Upper lobe of left lung (tissue), 6 donors: Measurements from ENCODE around the gene BMP6. TPM values are rescaled to one million over a fixed set of nuclear protein-coding genes. Genes with fewer than 3 reads are reported as not detected.

Source experiments
- ATAC-seq, 2 donors: fragments of 200-7000 bp; cut with Tn5 transposase; one replicate each; pipeline ENCODE4 v1.9.1; 2022; ENCODE audit warnings: mild to moderate bottlenecking in 2 of 2, moderate library complexity in 2 of 2; ENCODE audit not compliant: low FRiP score in 2 of 2
- DNase-seq, 2 donors: peaks; one replicate each; pipeline ENCODE4 v3.0.0-alpha.2; 2019 to 2020
- H3K27ac ChIP-seq, 4 donors: fragments of 200-600 bp; sonication (generic); one replicate each; pipeline ENCODE4 v1.5.1; 2016 to 2019
- H3K27me3 ChIP-seq, 4 donors: fragments of 200-600 bp; sonication (generic); one replicate each; pipeline ENCODE4 v1.5.1; 2017 to 2019
- H3K36me3 ChIP-seq, 4 donors: fragments of 200-600 bp; sonication (generic); one replicate each; pipeline ENCODE4 v1.5.1; 2016 to 2019
- H3K4me1 ChIP-seq, 4 donors: fragments of 200-600 bp; sonication (generic); one replicate each; pipeline ENCODE4 v1.5.1; 2018 to 2019
- H3K4me3 ChIP-seq, 4 donors: fragments of 200-600 bp; sonication (generic); one replicate each; pipeline ENCODE4 v1.5.1; 2017 to 2019; ENCODE audit warnings: mild to moderate bottlenecking in 2 of 4, moderate library complexity in 1 of 4
- H3K9me3 ChIP-seq, 4 donors: fragments of 200-600 bp; sonication (generic); one replicate each; pipeline ENCODE4 v1.5.1; 2018 to 2019
- EP300 ChIP-seq, 4 donors: sonication (generic); formaldehyde crosslinking; IDR thresholded peaks; one replicate each; pipeline ENCODE4 v1.5.1; 2017; ENCODE audit warnings: antibody characterized with exemption in 4 of 4, control low read depth in 2 of 4
- POLR2A ChIP-seq, 4 donors: fragments of 450-650 bp; IDR thresholded peaks; one replicate each; pipeline ENCODE4 v1.5.1; 2016 to 2017; ENCODE audit warnings: antibody characterized with exemption in 4 of 4, mild to moderate bottlenecking in 2 of 4
- POLR2AphosphoS5 ChIP-seq, 2 donors: sonication (generic); formaldehyde crosslinking; IDR thresholded peaks; one replicate each; pipeline ENCODE4 v1.5.1; 2017; ENCODE audit warnings: antibody characterized with exemption in 2 of 2
- WGBS, 2 donors: methylation state at CpG; one replicate each; pipeline ENCODE4 v1.1.5; 2017 to 2018; 5-methylcytosine and 5-hydroxymethylcytosine counted together
- total RNA-seq, 6 donors: library from RNA; depleted of rRNA in 4 of 6; stranded (reverse); fragments of >200 nt in 4 of 6; gene quantifications; one replicate each; pipeline versions ENCODE4 v1.1.0 to v1.2.1, GENCODE V29; 2016 to 2021
- TF ChIP-seq, protein P1 (sequence below), 6 experiments: fragments of 450-650 bp in 4 of 6; fragments of 200-600 bp in 2 of 6; sonication (generic) in 2 of 6; IDR thresholded peaks; one replicate each; pipeline ENCODE4 v1.5.1; 2016 to 2019; ENCODE audit warnings: antibody characterized with exemption in 6 of 6
- donor health status: DM: no; HTN: no; CAD: no; lungs with moderate emphysema.
- donor health status: DM: no; HTN: yes; CAD: no; lungs with severe emphysema.

The BMP6 gene
- total RNA-seq, 6 donors from 2014 or later: 1.0 to 25.4 (median 5.2) TPM

DNA sequence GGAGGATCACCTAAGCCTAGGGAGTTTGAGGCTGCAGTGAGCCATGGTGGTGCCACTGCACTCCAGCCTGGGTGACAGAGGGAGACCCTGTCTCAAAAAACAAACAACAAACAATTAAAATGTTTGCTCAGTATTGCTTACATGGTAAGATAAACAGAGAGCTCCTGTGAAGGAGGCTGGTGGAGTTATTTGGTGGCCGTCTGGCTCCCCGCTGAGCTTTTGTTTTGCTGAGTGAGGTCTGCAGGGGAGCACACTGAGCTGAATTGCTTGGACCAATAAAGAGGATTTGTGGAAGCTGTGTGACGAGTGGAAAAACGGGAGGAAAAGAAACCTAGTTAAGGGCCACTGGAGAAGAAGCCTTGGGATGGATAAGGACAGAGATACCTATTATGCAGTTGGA, 41.1 kb upstream of the BMP6 start:
- DNase-seq (no peak), ATAC-seq (no peak)
- H3K36me3 ChIP-seq: no peaks in the 10 kb centered on the region
- H3K4me3 ChIP-seq: no peak overlapping the region
- H3K27me3 ChIP-seq: no peaks in the 10 kb centered on the region
- 82 to 86% methylated on average over 4 of the region's 4 CpGs for WGBS, 2 donors
- H3K9me3 ChIP-seq: no peaks in the 10 kb centered on the region
- no peak overlapping the region for H3K27ac ChIP-seq
- TF ChIP-seq, protein P1, sequence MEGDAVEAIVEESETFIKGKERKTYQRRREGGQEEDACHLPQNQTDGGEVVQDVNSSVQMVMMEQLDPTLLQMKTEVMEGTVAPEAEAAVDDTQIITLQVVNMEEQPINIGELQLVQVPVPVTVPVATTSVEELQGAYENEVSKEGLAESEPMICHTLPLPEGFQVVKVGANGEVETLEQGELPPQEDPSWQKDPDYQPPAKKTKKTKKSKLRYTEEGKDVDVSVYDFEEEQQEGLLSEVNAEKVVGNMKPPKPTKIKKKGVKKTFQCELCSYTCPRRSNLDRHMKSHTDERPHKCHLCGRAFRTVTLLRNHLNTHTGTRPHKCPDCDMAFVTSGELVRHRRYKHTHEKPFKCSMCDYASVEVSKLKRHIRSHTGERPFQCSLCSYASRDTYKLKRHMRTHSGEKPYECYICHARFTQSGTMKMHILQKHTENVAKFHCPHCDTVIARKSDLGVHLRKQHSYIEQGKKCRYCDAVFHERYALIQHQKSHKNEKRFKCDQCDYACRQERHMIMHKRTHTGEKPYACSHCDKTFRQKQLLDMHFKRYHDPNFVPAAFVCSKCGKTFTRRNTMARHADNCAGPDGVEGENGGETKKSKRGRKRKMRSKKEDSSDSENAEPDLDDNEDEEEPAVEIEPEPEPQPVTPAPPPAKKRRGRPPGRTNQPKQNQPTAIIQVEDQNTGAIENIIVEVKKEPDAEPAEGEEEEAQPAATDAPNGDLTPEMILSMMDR (IDR thresholded peaks at IDR 0.05): no peak
- no peaks in the 10 kb centered on the region for H3K4me1 ChIP-seq

DNA sequence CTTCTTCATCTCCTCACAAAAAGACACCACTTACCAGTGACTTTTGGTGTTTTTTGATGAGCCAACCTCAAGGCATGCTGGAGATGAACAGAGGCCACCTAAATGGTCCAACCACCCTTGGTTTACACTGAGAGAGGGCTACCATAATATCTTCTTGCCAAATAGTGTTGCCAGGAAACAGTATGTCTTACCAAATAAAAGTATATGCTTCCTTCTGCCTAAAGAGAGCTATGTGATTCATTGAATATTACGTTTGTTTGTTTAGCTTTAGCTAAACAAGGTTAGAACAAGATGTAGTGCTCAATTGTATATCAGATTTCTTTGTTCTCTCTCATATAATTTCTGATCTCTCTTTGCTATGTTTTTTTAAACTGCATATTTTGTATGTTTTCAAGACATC, 40.6 kb upstream of the BMP6 start:
- H3K9me3 ChIP-seq: no peaks in the 10 kb centered on the region
- H3K4me1 ChIP-seq: no peaks in the 10 kb centered on the region
- TF ChIP-seq, protein P1 (IDR thresholded peaks at IDR 0.05): no peak
- TF ChIP-seq POLR2A (IDR thresholded peaks at IDR 0.05) (no peak), POLR2AphosphoS5 (IDR thresholded peaks at IDR 0.05) (no peak), EP300 (IDR thresholded peaks at IDR 0.05) (no peak)
- no peak overlapping the region for H3K27ac ChIP-seq
- no peak for ATAC-seq
- no peak for DNase-seq
- no peaks in the 10 kb centered on the region for H3K27me3 ChIP-seq
- no peak overlapping the region for H3K4me3 ChIP-seq
- WGBS, 2 donors: 61 to 73% methylated on average over 1 of the region's 1 CpG
- no peaks in the 10 kb centered on the region for H3K36me3 ChIP-seq

DNA sequence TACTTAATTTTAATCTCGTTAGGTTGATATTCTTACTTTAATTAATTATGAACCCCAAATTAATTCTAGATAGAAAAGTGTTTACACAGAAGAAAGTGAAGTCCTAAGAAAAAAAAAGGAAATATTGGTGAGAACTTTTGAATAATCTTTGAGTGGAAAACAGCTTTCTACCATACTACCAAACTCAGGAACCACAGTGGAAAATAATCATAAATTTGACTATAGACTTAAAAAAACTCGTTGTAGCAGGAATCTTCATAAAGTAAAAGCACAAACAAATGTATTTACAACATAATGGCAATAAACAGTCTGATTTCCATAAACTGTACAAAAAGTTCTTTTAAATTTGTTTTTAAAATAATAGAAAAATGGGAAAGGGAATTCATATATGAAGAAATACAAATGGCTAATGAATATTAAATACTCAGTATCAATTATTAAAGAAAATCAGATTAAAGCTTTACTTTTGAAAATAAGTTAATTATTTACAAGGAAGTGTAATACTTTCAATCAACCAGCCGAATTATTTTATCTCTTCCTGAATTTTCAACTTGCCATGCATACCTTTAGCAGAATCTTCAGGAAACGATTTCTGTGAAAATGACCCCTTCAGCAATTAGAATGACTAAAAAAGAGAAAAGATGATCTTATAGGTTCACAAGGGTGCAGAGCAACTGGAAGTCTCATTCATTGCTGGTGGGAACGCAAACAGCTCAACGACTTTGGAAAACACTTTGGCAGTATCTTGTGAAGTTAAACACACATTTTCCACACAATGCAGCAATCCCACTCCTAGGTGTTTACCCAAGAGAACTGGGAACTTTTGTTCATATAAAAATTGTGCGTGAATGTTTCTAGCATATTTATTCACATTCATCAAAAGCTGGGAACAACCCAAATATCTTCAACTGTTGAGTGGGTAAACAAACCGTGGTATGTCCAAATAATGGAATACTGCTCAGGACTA, 38.5 kb upstream of the BMP6 start:
- no peak for DNase-seq

DNA sequence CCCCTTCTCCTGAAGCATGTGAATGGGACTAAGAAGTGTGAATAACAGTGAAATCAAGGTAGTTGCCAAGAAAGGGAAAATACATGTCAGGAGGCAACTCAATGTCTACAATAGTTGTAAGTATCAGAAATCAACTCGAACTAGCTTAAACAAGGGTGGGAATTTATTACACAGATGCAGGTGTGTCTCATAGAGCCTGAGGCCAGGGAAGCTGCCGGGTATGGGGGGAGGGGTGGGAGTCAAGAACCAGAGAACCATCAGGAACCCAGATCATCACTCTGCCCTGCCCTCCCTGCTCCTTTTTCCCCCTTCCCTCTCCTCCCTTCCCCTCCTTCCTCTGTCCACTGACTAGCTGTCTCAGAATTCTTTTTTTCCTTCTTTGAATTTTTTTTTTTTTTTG, 34.9 kb upstream of the BMP6 start:
- DNase-seq (no peak), ATAC-seq (no peak)
- TF ChIP-seq POLR2AphosphoS5 (IDR thresholded peaks at IDR 0.05): no peak
- no peak for TF ChIP-seq POLR2A (IDR thresholded peaks at IDR 0.05)
- TF ChIP-seq EP300 (IDR thresholded peaks at IDR 0.05): no peak
- TF ChIP-seq, protein P1 (IDR thresholded peaks at IDR 0.05): no peak
- Histone ChIP-seq H3K27ac (no peak overlapping the region), H3K27me3 (no peaks in the 10 kb centered on the region), H3K9me3 (no peaks in the 10 kb centered on the region), H3K4me1 (peaks cover 0 to 3% (median 0%) of the 10 kb centered on the region in 4 donors), H3K4me3 (no peak overlapping the region), H3K36me3 (no peaks in the 10 kb centered on the region)
- WGBS, 2 donors: 81 to 83% methylated on average over 2 of the region's 2 CpGs

More for the DNA sequence above, 38.5 kb upstream of the BMP6 start:
- no peak overlapping the region for H3K4me3 ChIP-seq
- peaks cover 0 to 3% (median 0%) of the 10 kb centered on the region in 4 donors for H3K4me1 ChIP-seq
- ATAC-seq: no peak
- TF ChIP-seq EP300 (IDR thresholded peaks at IDR 0.05) (no peak), POLR2A (IDR thresholded peaks at IDR 0.05) (no peak), POLR2AphosphoS5 (IDR thresholded peaks at IDR 0.05) (no peak)
- TF ChIP-seq, protein P1 (IDR thresholded peaks at IDR 0.05): no peak
- H3K27me3 ChIP-seq: no peaks in the 10 kb centered on the region
- H3K36me3 ChIP-seq: no peaks in the 10 kb centered on the region
- WGBS, 2 donors: 60 to 73% methylated on average over 8 of the region's 8 CpGs
- H3K27ac ChIP-seq: no peak overlapping the region
- H3K9me3 ChIP-seq: no peaks in the 10 kb centered on the region
